DND-41 (cell line): ENCODE results near the gene TEC.

Experiments used
- ATAC-seq: fragments of 200-7000 bp; cut with Tn5 transposase; 3 replicates; pipeline ENCODE4 v1.9.1; 2021; ENCODE audit warnings: low read depth; ENCODE audit not compliant: insufficient read depth
- DNase-seq: peaks from one replicate; pipeline ENCODE4 v3.0.0-alpha.2; 2020
- H2AFZ ChIP-seq: 2 replicates; pipeline ENCODE4 v1.6.0; 2012; ENCODE audit warnings: low read depth, low read length
- H3K27ac ChIP-seq: 2 replicates; pipeline ENCODE4 v1.5.1; 2012; ENCODE audit warnings: low read length, inconsistent platforms
- H3K27me3 ChIP-seq: fragments of 200-600 bp; sonication (generic); 2 replicates; pipeline ENCODE4 v1.6.0; 2012; ENCODE audit warnings: low read length, mild to moderate bottlenecking, inconsistent platforms; ENCODE audit not compliant: insufficient read depth, poor library complexity
- H3K36me3 ChIP-seq: 2 replicates; pipeline ENCODE4 v1.5.1; 2012; ENCODE audit warnings: low read length, inconsistent platforms; ENCODE audit not compliant: insufficient read depth
- H3K4me1 ChIP-seq: 2 replicates; pipeline ENCODE4 v1.5.1; 2012; ENCODE audit warnings: mild to moderate bottlenecking, low read length; ENCODE audit not compliant: insufficient read depth
- H3K4me2 ChIP-seq: 2 replicates; pipeline ENCODE4 v1.6.0; 2012; ENCODE audit warnings: mild to moderate bottlenecking, moderate library complexity, low read length, inconsistent platforms; ENCODE audit not compliant: insufficient read depth
- H3K4me3 ChIP-seq, 2 experiments: fragments of 200-600 bp in 1 of 2; shearing (Covaris generic) in 1 of 2; 2 replicates each; pipeline ENCODE4 v1.5.1; 2012 to 2016; ENCODE audit warnings: inconsistent platforms in 2 of 2, low read length in 2 of 2, mild to moderate bottlenecking in 2 of 2, low read depth in 1 of 2, moderate library complexity in 1 of 2
- H3K79me2 ChIP-seq: 2 replicates; pipeline ENCODE4 v1.6.0; 2012; ENCODE audit warnings: low read length, inconsistent platforms; ENCODE audit not compliant: insufficient read depth
- H3K9ac ChIP-seq: 2 replicates; pipeline ENCODE4 v1.6.0; 2012; ENCODE audit warnings: low read depth, mild to moderate bottlenecking, inconsistent platforms, low read length, moderate library complexity
- H3K9me3 ChIP-seq: 2 replicates; pipeline ENCODE4 v1.5.1; 2012; ENCODE audit warnings: low read length, moderate library complexity, mild to moderate bottlenecking, inconsistent platforms; ENCODE audit not compliant: insufficient read depth, severe bottlenecking
- H4K20me1 ChIP-seq: 2 replicates; pipeline ENCODE4 v1.6.0; 2012; ENCODE audit warnings: low read length; ENCODE audit not compliant: insufficient read depth
- EZH2 ChIP-seq: IDR thresholded peaks from 3 replicates; pipeline ENCODE4 v1.6.1; 2012; ENCODE audit warnings: borderline replicate concordance, low read depth, mild to moderate bottlenecking, moderate library complexity, low read length, inconsistent platforms; ENCODE audit not compliant: severe bottlenecking
- TF ChIP-seq, protein P1 (sequence below): IDR thresholded peaks from 2 replicates; pipeline ENCODE4 v1.5.1; 2012; ENCODE audit warnings: borderline replicate concordance, low read length, moderate library complexity, mild to moderate bottlenecking; ENCODE audit not compliant: poor library complexity, severe bottlenecking; ENCODE audit errors: extremely low read depth

Gene TEC

DNA sequence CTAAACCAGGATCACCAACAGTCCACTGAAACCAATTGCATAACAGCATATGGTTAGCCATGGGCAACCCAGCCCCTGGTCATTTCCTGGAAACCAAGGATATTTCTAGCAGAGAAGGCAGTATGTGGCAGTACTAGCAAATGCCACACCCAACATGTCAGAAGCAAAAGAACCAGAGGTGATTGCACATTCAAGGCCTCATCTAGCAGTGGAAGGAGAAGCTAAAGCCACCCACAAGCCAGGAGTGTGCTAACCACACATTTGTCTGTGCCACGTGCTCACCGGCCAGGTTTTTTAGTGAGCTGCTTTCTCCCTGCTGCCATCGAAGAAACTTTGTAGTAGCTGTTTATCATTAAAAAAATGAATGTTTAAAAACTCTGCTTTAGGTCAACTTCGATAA lies 42.0 kb downstream of the TEC start:
- ATAC-seq, result no peak
- Histone ChIP-seq H3K4me1 (no peaks in the 10 kb centered on the region), H3K9ac (no peak overlapping the region), H2AFZ (no peak overlapping the region), H3K27me3 (no peaks in the 10 kb centered on the region), H3K79me2 (no peaks in the 10 kb centered on the region), H3K4me3 (no peak overlapping the region), H4K20me1 (no peaks in the 10 kb centered on the region), H3K36me3 (no peaks in the 10 kb centered on the region), H3K4me2 (no peak overlapping the region), H3K9me3 (no peaks in the 10 kb centered on the region), H3K27ac (no peak overlapping the region)
- no peak for DNase-seq
- TF ChIP-seq, protein P1, sequence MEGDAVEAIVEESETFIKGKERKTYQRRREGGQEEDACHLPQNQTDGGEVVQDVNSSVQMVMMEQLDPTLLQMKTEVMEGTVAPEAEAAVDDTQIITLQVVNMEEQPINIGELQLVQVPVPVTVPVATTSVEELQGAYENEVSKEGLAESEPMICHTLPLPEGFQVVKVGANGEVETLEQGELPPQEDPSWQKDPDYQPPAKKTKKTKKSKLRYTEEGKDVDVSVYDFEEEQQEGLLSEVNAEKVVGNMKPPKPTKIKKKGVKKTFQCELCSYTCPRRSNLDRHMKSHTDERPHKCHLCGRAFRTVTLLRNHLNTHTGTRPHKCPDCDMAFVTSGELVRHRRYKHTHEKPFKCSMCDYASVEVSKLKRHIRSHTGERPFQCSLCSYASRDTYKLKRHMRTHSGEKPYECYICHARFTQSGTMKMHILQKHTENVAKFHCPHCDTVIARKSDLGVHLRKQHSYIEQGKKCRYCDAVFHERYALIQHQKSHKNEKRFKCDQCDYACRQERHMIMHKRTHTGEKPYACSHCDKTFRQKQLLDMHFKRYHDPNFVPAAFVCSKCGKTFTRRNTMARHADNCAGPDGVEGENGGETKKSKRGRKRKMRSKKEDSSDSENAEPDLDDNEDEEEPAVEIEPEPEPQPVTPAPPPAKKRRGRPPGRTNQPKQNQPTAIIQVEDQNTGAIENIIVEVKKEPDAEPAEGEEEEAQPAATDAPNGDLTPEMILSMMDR, result no peak
- TF ChIP-seq EZH2, result no peak

DNA sequence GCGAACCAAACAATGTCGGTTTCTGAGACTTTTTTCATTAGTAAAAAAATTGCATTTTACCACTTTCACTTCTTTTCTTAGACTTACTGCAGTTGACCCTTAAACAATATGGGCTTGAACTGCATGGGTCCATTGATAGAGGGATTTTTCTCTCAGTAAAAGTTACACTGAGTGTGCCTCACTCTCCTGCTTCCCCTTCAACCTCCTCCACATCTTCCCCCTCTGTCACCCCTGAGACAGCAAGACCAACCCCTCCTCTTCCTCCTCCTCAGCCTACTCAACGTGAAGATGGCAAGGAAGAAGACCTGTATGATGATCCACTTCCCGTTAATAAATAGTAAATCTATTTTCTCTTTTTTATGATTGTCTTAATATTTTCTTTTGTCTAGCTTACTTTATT lies 43.4 kb downstream of the TEC start:
- Histone ChIP-seq H3K4me2 (no peak overlapping the region), H3K27ac (no peak overlapping the region), H3K79me2 (no peaks in the 10 kb centered on the region), H2AFZ (no peak overlapping the region), H3K9me3 (no peaks in the 10 kb centered on the region), H3K9ac (no peak overlapping the region), H3K36me3 (no peaks in the 10 kb centered on the region), H3K4me3 (no peak overlapping the region), H3K27me3 (peaks cover 4% of the 10 kb centered on the region), H4K20me1 (no peaks in the 10 kb centered on the region), H3K4me1 (no peaks in the 10 kb centered on the region)
- DNase-seq, result no peak
- ATAC-seq, result no peak
- no peak for TF ChIP-seq EZH2
- TF ChIP-seq, protein P1, result no peak

DNA sequence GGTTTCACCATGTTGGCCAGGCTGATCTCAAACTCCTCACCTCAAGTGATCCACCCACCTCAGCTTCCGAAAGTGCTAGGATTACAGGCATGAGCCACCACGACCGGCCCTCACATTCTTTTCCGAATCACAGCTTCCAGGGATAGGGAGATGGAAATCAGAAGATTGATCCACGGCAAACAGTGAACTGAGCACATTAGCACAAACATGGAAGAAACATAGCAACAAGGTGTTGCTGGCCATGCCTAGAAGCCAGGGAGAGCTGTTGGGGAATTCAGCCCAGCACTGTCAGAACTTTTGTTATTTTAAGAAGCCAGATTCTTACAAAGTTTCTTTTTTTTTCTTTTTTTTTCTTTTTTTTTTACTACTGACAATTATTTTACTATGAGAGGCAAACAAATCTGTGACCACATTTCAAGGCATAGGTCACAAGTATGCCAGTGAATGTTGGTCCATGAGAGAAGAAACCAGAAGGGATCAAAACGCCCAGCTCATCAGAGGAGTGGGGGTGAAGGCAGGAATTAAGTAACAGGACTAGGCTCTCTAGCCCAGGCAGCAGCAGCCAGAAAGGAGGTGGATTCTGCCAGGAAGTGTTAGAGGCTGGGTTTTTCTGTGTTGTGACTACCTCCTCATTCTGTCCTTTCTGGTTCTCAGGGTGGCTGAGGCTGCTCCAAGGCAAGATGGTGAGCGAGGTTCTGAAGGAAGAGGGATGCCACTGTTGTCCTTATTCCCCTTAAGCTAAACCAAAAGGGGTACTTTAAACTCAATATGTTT lies 44.1 kb downstream of the TEC start:
- no peaks in the 10 kb centered on the region for H3K36me3 ChIP-seq
- H3K9me3 ChIP-seq, result no peaks in the 10 kb centered on the region
- H4K20me1 ChIP-seq, result no peaks in the 10 kb centered on the region
- no peak overlapping the region for H3K9ac ChIP-seq
- peaks cover 4% of the 10 kb centered on the region for H3K27me3 ChIP-seq
- no peak overlapping the region for H3K27ac ChIP-seq
- no peak overlapping the region for H3K4me3 ChIP-seq
- DNase-seq (no peak), ATAC-seq (no peak)
- TF ChIP-seq EZH2, result no peak
- TF ChIP-seq, protein P1, result no peak
- no peaks in the 10 kb centered on the region for H3K79me2 ChIP-seq
- H3K4me1 ChIP-seq, result no peaks in the 10 kb centered on the region
- H2AFZ ChIP-seq, result no peak overlapping the region
- no peak overlapping the region for H3K4me2 ChIP-seq

DNA sequence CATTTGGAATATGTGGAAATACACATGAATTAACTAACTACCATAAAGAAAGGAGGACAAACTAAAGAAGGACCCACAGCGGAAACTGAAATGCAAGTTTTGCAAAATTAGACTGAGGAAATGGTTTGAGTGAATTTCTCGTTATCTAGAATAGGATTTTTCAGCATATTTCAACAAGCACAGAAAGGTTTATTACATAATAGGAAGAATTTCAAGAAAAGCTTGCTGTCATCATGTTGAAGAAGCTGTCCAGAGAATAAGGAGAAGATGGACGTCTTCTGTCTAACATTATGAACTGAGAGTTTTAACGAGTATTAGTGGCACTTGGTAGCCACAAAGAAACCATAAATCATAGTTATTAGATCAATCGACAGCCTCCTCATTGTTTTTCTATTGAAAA lies 45.0 kb downstream of the TEC start:
- Histone ChIP-seq H3K4me2 (no peak overlapping the region), H3K9me3 (no peaks in the 10 kb centered on the region), H3K27me3 (peaks cover 4% of the 10 kb centered on the region), H3K36me3 (no peaks in the 10 kb centered on the region), H3K4me3 (no peak overlapping the region), H3K27ac (no peak overlapping the region), H2AFZ (no peak overlapping the region), H3K4me1 (no peaks in the 10 kb centered on the region), H3K9ac (no peak overlapping the region), H4K20me1 (no peaks in the 10 kb centered on the region), H3K79me2 (no peaks in the 10 kb centered on the region)
- DNase-seq, result no peak
- TF ChIP-seq, protein P1, result no peak
- no peak for TF ChIP-seq EZH2
- no peak for ATAC-seq
